GM23338 (cell line): ENCODE data around the gene IQCE. TPM values are rescaled to one million over a fixed set of nuclear protein-coding genes. Genes with fewer than 3 reads are reported as not detected.

Source experiments
- ATAC-seq: fragments of 200-7000 bp; cut with Tn5 transposase; 3 replicates; pipeline ENCODE4 v1.9.1; 2020
- DNase-seq: peaks from one replicate; pipeline ENCODE4 v3.0.0-alpha.2; 2015; ENCODE audit warnings: low spot score
- H2AFZ ChIP-seq: fragments of 200-600 bp; sonication (generic); 2 replicates; pipeline ENCODE4 v1.8.0; 2016; ENCODE audit warnings: antibody characterized with exemption, mild to moderate bottlenecking, moderate library complexity
- H3F3A ChIP-seq: fragments of 200-600 bp; sonication (generic); replicated peaks from 2 replicates; pipeline ENCODE4 v1.8.0; 2017; ENCODE audit warnings: antibody characterized with exemption, mixed run types, low read depth
- H3K27ac ChIP-seq: fragments of 200-600 bp; sonication (generic); 2 replicates; pipeline ENCODE4 v1.6.1; 2016; ENCODE audit warnings: low read depth
- H3K27me3 ChIP-seq: fragments of 200-600 bp; sonication (generic); 2 replicates; pipeline ENCODE4 v1.8.0; 2016; ENCODE audit warnings: mild to moderate bottlenecking, mixed run types, moderate library complexity; ENCODE audit not compliant: insufficient read depth
- H3K36me3 ChIP-seq: fragments of 200-600 bp; sonication (generic); 2 replicates; pipeline ENCODE4 v1.8.0; 2016; ENCODE audit warnings: mild to moderate bottlenecking; ENCODE audit not compliant: insufficient read depth
- H3K4me1 ChIP-seq: fragments of 200-600 bp; sonication (generic); 2 replicates; pipeline ENCODE4 v1.8.0; 2016; ENCODE audit warnings: mild to moderate bottlenecking, moderate library complexity; ENCODE audit not compliant: insufficient read depth
- H3K4me2 ChIP-seq: fragments of 200-600 bp; sonication (generic); 2 replicates; pipeline ENCODE4 v1.7.1; 2017; ENCODE audit warnings: mixed run types
- H3K4me3 ChIP-seq: fragments of 200-600 bp; sonication (generic); 2 replicates; pipeline ENCODE4 v1.6.1; 2016; ENCODE audit warnings: mixed run types
- H3K79me2 ChIP-seq: fragments of 200-600 bp; sonication (generic); replicated peaks from 2 replicates; pipeline ENCODE4 v1.8.0; 2017; ENCODE audit warnings: mild to moderate bottlenecking; ENCODE audit not compliant: insufficient read depth
- H3K9me2 ChIP-seq: fragments of 200-600 bp; sonication (generic); 2 replicates; pipeline ENCODE4 v1.8.0; 2017; ENCODE audit not compliant: insufficient read depth
- H4K20me1 ChIP-seq: fragments of 200-600 bp; sonication (generic); replicated peaks from 2 replicates; pipeline ENCODE4 v1.8.0; 2017; ENCODE audit warnings: mild to moderate bottlenecking; ENCODE audit not compliant: insufficient read depth
- H3K27ac Mint-ChIP-seq: 2 replicates; pipeline ENCODE4 v1.8.0; 2020; ENCODE audit warnings: inconsistent platforms, mild to moderate bottlenecking, moderate library complexity, mixed read lengths
- H3K27me3 Mint-ChIP-seq: 3 replicates; pipeline ENCODE4 v1.8.0; 2022; ENCODE audit warnings: low read depth, mild to moderate bottlenecking, moderate library complexity, mixed read lengths, inconsistent platforms; ENCODE audit not compliant: insufficient read depth, poor library complexity
- H3K36me3 Mint-ChIP-seq: 3 replicates; pipeline ENCODE4 v1.8.0; 2021; ENCODE audit warnings: low read depth, mild to moderate bottlenecking, inconsistent platforms, moderate library complexity, mixed read lengths
- H3K4me1 Mint-ChIP-seq: 3 replicates; pipeline ENCODE4 v1.8.0; 2020; ENCODE audit warnings: mild to moderate bottlenecking, inconsistent platforms, mixed read lengths
- H3K4me3 Mint-ChIP-seq: 3 replicates; pipeline ENCODE4 v1.8.0; 2021; ENCODE audit warnings: moderate library complexity, mild to moderate bottlenecking, inconsistent platforms, mixed read lengths
- H3K9me3 Mint-ChIP-seq: 3 replicates; pipeline ENCODE4 v1.8.0; 2020; ENCODE audit warnings: moderate library complexity, mild to moderate bottlenecking, inconsistent platforms, mixed read lengths
- CREB1 ChIP-seq: fragments of 250-450 bp; sonication (Bioruptor Pico); IDR thresholded peaks from 2 replicates; pipeline ENCODE4 v1.5.0; 2020; ENCODE audit warnings: low read depth, mild to moderate bottlenecking, moderate library complexity
- CTCF ChIP-seq, 2 experiments: fragments of 200-600 bp in 1 of 2; sonication (generic) in 1 of 2; conservative IDR thresholded peaks; 2 replicates each; pipeline versions ENCODE4 v1.5.1 to v1.6.1; 2016 to 2017; ENCODE audit warnings: antibody characterized with exemption in 2 of 2, low read depth in 2 of 2, mild to moderate bottlenecking in 2 of 2, moderate library complexity in 1 of 2
- ETS1 ChIP-seq: IDR thresholded peaks from 2 replicates; pipeline ENCODE4 v1.6.1; 2016; ENCODE audit warnings: antibody characterized with exemption
- EZH2 ChIP-seq: fragments of 200-600 bp; sonication (generic); IDR thresholded peaks from one replicate; pipeline ENCODE4 v1.8.0; 2017; ENCODE audit warnings: antibody characterized with exemption, mild to moderate bottlenecking, low read depth; ENCODE audit not compliant: unreplicated experiment
- EZH2phosphoT487 ChIP-seq: fragments of 200-600 bp; sonication (generic); IDR thresholded peaks from one replicate; pipeline ENCODE4 v1.8.1; 2018; ENCODE audit warnings: antibody characterized with exemption; ENCODE audit not compliant: unreplicated experiment
- JUNB ChIP-seq: IDR thresholded peaks from one replicate; pipeline ENCODE4 v1.6.1; 2016; ENCODE audit warnings: antibody characterized with exemption; ENCODE audit not compliant: unreplicated experiment
- NANOG ChIP-seq: IDR thresholded peaks from 2 replicates; pipeline ENCODE4 v1.6.1; 2016; ENCODE audit warnings: antibody characterized with exemption, borderline replicate concordance
- POLR2AphosphoS5 ChIP-seq: IDR thresholded peaks from 2 replicates; pipeline ENCODE4 v1.6.1; 2016; ENCODE audit warnings: antibody characterized with exemption, low read depth
- REST ChIP-seq: IDR thresholded peaks from one replicate; pipeline ENCODE4 v1.6.1; 2018; ENCODE audit warnings: antibody characterized with exemption; ENCODE audit not compliant: unreplicated experiment
- STAT1 ChIP-seq: IDR thresholded peaks from one replicate; pipeline ENCODE4 v1.6.1; 2016; ENCODE audit warnings: antibody characterized with exemption; ENCODE audit not compliant: unreplicated experiment
- ZNF114 ChIP-seq: fragments of 250-450 bp; sonication (Bioruptor Pico); IDR thresholded peaks from 2 replicates; pipeline ENCODE4 v1.5.0; 2020; ENCODE audit warnings: mild to moderate bottlenecking, moderate library complexity
- ZNF331 ChIP-seq: fragments of 250-450 bp; sonication (Bioruptor Pico); IDR thresholded peaks from 2 replicates; pipeline ENCODE4 v1.5.0; 2020; ENCODE audit warnings: low read depth, mild to moderate bottlenecking, moderate library complexity
- ZNF462 ChIP-seq: fragments of 250-450 bp; sonication (Bioruptor Pico); IDR thresholded peaks from 2 replicates; pipeline ENCODE4 v1.5.0; 2020; ENCODE audit warnings: mild to moderate bottlenecking, moderate library complexity
- polyA plus RNA-seq: library from polyadenylated mRNA; unstranded; fragments of >200 nt; fragmentation: Nextera tagmentation; extraction: Ambion mirVana; gene quantifications from 2 replicates; pipeline ENCODE4 v1.2.1, GENCODE V29; 2016
- total RNA-seq: library from RNA; depleted of rRNA; stranded (reverse); fragments of >200 nt; shearing (Covaris generic); gene quantifications from 2 replicates; pipeline ENCODE4 v1.2.3, GENCODE V29; 2014

IQCE gene
- total and polyA plus RNA-seq, 2 experiments from 2014 or later = 5.0 to 7.7 TPM

GRCh38 chr7:2612445-2613097 lies 53.8 kb downstream of the IQCE start:
- Mint-ChIP-seq H3K9me3 (no peaks in the 10 kb centered on the region), H3K27me3 (peaks cover 29% of the 10 kb centered on the region), H3K27ac (no peak overlapping the region; the same call in 1 of the 2 replicates), H3K36me3 (no peaks in the 10 kb centered on the region), H3K4me3 (no peak overlapping the region), H3K4me1 (peaks cover 33% of the 10 kb centered on the region)
- no peak overlapping the region for H3K4me2 ChIP-seq
- no peaks in the 10 kb centered on the region for H3K36me3 ChIP-seq
- peak; percentile 90 for DNase-seq
- H3K4me3 ChIP-seq = no peak overlapping the region
- H3K27ac ChIP-seq = peak overlapping the region; percentile 39; the same call in 1 of the 2 replicates
- H3K79me2 ChIP-seq = no peaks in the 10 kb centered on the region
- no peaks in the 10 kb centered on the region for H3K9me2 ChIP-seq
- peaks cover 9% of the 10 kb centered on the region for H3K4me1 ChIP-seq
- H2AFZ ChIP-seq = no peak overlapping the region
- 0 out of 2 replicates have a peak, but pooled peaks cover under 1% of the 10 kb centered on the region for H3F3A ChIP-seq
- H4K20me1 ChIP-seq = no peaks in the 10 kb centered on the region
- TF ChIP-seq JUNB (no peak), EZH2phosphoT487 (no peak), ZNF114 (no peak), POLR2AphosphoS5 (no peak), ETS1 (no peak), CREB1 (CRISPR knock-in tag) (no peak), REST (no peak), STAT1 (no peak), CTCF (conservative IDR thresholded peaks at IDR 0.05; ENCODE audit: low read depth in 2 of 2) (no peak), NANOG (no peak), EZH2 (no peak), ZNF462 (CRISPR knock-in tag) (no peak), ZNF331 (CRISPR knock-in tag) (no peak)
- ATAC-seq = peak; percentile 74
- no peaks in the 10 kb centered on the region for H3K27me3 ChIP-seq
